Gastrocnemius medialis (tissue), 4 donors: ENCODE results near the gene GALR1. TPM values are rescaled to one million over a fixed set of nuclear protein-coding genes. Genes with fewer than 3 reads are reported as not detected.

Experiments used
- ATAC-seq, 2 donors: fragments of 150-250 bp; one replicate each; pipeline ENCODE4 v1.9.1; 2016
- DNase-seq, 2 donors: peaks; one replicate each; pipeline ENCODE4 v3.0.0-alpha.2; 2019
- H3K27ac ChIP-seq, 4 donors: fragments of 200-600 bp; sonication (generic); 1 replicate in 1 of 4; 2 replicates in 3 of 4; pipeline ENCODE4 v1.5.1; 2016 to 2018; ENCODE audit warnings: mild to moderate bottlenecking in 2 of 4, moderate library complexity in 1 of 4
- H3K27me3 ChIP-seq, 3 donors: fragments of 200-600 bp; sonication (generic) in 2 of 3; 1 replicate in 1 of 3; 2 replicates in 2 of 3; pipeline versions ENCODE4 v1.5.1 to v1.6.0; 2016 to 2019; ENCODE audit warnings: mild to moderate bottlenecking in 1 of 3, moderate library complexity in 1 of 3
- H3K36me3 ChIP-seq, 2 donors: fragments of 200-600 bp; sonication (generic) in 1 of 2; one replicate each; pipeline ENCODE4 v1.5.1; 2017 to 2018
- H3K4me1 ChIP-seq, 2 donors: fragments of 200-600 bp; sonication (generic) in 1 of 2; one replicate each; pipeline ENCODE4 v1.5.1; 2016 to 2017; ENCODE audit warnings: mild to moderate bottlenecking in 2 of 2
- H3K4me3 ChIP-seq, 4 donors: fragments of 200-600 bp; sonication (generic) in 3 of 4; 1 replicate in 1 of 4; 2 replicates in 3 of 4; pipeline ENCODE4 v1.5.1; 2016 to 2019; ENCODE audit warnings: mild to moderate bottlenecking in 2 of 4
- H3K9me3 ChIP-seq, 3 donors: fragments of 200-600 bp; sonication (generic) in 2 of 3; 1 replicate in 1 of 3; 2 replicates in 2 of 3; pipeline ENCODE4 v1.5.1; 2016 to 2019
- POLR2A ChIP-seq, 2 donors: fragments of 450-650 bp; IDR thresholded peaks; one replicate each; pipeline ENCODE4 v1.6.1; 2017; ENCODE audit warnings: antibody characterized with exemption in 2 of 2, mild to moderate bottlenecking in 2 of 2, moderate library complexity in 2 of 2
- in situ Hi-C, 4 donors: fragments of 200-750 bp; cut with MboI; loops; one replicate each; pipeline versions ENCODE4 v1.15.0 to v1.8.0; 2017; ENCODE audit warnings: low sequenced_read_pairs in 4 of 4
- intact Hi-C: fragments of 100-400 bp; cut with DNase I; formaldehyde crosslinking; loops from one replicate; pipeline ENCODE4 v1.15.1; 2023; ENCODE audit warnings: low total_unique reads
- total RNA-seq, 4 donors: library from RNA; depleted of rRNA; stranded (reverse); fragments of >200 nt; gene quantifications; one replicate each; pipeline versions ENCODE4 v1.1.0 to v1.2.3, GENCODE V29; 2016
- TF ChIP-seq, protein P1 (sequence below), 5 experiments: fragments of 450-650 bp in 3 of 5; fragments of 200-600 bp in 2 of 5; sonication (generic) in 2 of 5; IDR thresholded peaks in 4 of 5; conservative IDR thresholded peaks in 1 of 5; 1 replicate in 4 of 5; 2 replicates in 1 of 5; pipeline ENCODE4 v1.5.1; 2016 to 2019; ENCODE audit warnings: antibody characterized with exemption in 5 of 5, mild to moderate bottlenecking in 3 of 5, moderate library complexity in 3 of 5

Gene GALR1
- total RNA-seq, 4 donors from 2014 or later, result not detected

GRCh38 chr18:77299706-77300105 is 50.1 kb downstream of the GALR1 start:
- intact Hi-C loops, result no loop called here
- DNase-seq, result no peak

DNA sequence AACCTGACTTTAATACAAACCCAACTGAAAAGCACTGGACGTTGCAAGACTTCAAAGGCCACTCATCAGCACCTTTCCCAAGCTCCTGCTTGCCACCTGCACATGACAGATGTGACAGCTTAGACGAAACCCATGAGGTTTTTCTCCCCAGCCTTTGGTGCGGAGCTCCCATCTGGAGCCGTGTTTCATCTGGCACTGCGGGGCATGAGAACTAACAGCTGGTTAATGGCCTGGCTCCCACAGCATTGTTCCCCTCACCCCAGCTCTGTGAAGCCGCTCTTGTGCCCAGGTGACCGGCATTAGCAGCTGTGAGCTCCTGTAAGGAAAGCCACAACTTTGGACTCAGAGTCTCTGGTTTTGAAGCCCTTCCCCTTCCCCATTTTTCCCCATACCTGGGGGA is 50.9 kb downstream of the GALR1 start:
- in situ Hi-C loops, result no loop called here
- no peaks in the 10 kb centered on the region for H3K36me3 ChIP-seq
- no peak for ATAC-seq
- no peaks in the 10 kb centered on the region for H3K4me1 ChIP-seq
- TF ChIP-seq, protein P1, sequence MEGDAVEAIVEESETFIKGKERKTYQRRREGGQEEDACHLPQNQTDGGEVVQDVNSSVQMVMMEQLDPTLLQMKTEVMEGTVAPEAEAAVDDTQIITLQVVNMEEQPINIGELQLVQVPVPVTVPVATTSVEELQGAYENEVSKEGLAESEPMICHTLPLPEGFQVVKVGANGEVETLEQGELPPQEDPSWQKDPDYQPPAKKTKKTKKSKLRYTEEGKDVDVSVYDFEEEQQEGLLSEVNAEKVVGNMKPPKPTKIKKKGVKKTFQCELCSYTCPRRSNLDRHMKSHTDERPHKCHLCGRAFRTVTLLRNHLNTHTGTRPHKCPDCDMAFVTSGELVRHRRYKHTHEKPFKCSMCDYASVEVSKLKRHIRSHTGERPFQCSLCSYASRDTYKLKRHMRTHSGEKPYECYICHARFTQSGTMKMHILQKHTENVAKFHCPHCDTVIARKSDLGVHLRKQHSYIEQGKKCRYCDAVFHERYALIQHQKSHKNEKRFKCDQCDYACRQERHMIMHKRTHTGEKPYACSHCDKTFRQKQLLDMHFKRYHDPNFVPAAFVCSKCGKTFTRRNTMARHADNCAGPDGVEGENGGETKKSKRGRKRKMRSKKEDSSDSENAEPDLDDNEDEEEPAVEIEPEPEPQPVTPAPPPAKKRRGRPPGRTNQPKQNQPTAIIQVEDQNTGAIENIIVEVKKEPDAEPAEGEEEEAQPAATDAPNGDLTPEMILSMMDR (IDR thresholded peaks at IDR 0.05 in 4 of 5, conservative IDR thresholded peaks at IDR 0.05 in 1 of 5), result no peak
- TF ChIP-seq POLR2A (IDR thresholded peaks at IDR 0.05), result no peak
- intact Hi-C loops, result no loop called here
- no peaks in the 10 kb centered on the region for H3K9me3 ChIP-seq
- no peak overlapping the region for H3K4me3 ChIP-seq
- H3K27me3 ChIP-seq, result no peaks in the 10 kb centered on the region
- no peak overlapping the region for H3K27ac ChIP-seq
- DNase-seq, result no peak

More at GRCh38 chr18:77299706-77300105, 50.1 kb downstream of the GALR1 start:
- in situ Hi-C loops, result no loop called here
- H3K9me3 ChIP-seq, result no peaks in the 10 kb centered on the region
- H3K36me3 ChIP-seq, result no peaks in the 10 kb centered on the region
- no peak overlapping the region for H3K4me3 ChIP-seq
- no peaks in the 10 kb centered on the region for H3K27me3 ChIP-seq
- no peak for TF ChIP-seq POLR2A (IDR thresholded peaks at IDR 0.05)
- TF ChIP-seq, protein P1 (IDR thresholded peaks at IDR 0.05 in 4 of 5, conservative IDR thresholded peaks at IDR 0.05 in 1 of 5), result no peak
- H3K4me1 ChIP-seq, result no peaks in the 10 kb centered on the region
- H3K27ac ChIP-seq, result no peak overlapping the region
- no peak for ATAC-seq

- Histone ChIP-seq H3K4me3 (no peak overlapping the region), H3K27me3 (no peaks in the 10 kb centered on the region), H3K27ac (no peak overlapping the region), H3K9me3 (no peaks in the 10 kb centered on the region), H3K4me1 (no peaks in the 10 kb centered on the region), H3K36me3 (no peaks in the 10 kb centered on the region)
- in situ Hi-C loops (no loop called here), intact Hi-C loops (no loop called here)
- DNase-seq (no peak), ATAC-seq (no peak)
- TF ChIP-seq POLR2A (IDR thresholded peaks at IDR 0.05), result no peak
- TF ChIP-seq, protein P1 (IDR thresholded peaks at IDR 0.05 in 4 of 5, conservative IDR thresholded peaks at IDR 0.05 in 1 of 5), result no peak
These were observed 54.6 kb downstream of the GALR1 start for GRCh38 chr18:77304268-77304667.

DNA sequence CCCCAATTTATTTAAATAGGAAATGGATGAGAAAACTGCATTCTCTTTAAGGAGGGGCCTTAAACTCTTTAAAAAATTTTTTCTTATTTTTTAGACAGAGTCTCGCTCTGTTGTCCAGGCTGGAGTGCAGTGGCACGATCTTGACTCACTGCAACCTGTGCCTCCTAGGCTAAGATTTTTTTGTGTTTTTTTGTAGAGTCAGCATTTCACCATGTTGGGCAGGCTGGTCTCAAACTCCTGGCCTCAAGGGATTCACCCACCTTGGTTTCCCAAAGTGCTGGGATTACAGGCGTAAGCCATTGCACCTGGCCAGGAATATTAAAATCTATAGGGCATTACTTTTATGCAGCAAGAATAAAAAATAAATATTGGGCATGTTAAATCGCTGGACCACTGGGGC is 56.0 kb downstream of the GALR1 start:
- no peaks in the 10 kb centered on the region for H3K9me3 ChIP-seq
- no peaks in the 10 kb centered on the region for H3K4me1 ChIP-seq
- no peaks in the 10 kb centered on the region for H3K27me3 ChIP-seq
- no peak for DNase-seq
- ATAC-seq, result no peak
- intact Hi-C loops, result no loop called here
- no peak overlapping the region for H3K27ac ChIP-seq
- no peak overlapping the region for H3K4me3 ChIP-seq
- H3K36me3 ChIP-seq, result no peaks in the 10 kb centered on the region
- TF ChIP-seq POLR2A (IDR thresholded peaks at IDR 0.05), result no peak
- TF ChIP-seq, protein P1 (IDR thresholded peaks at IDR 0.05 in 4 of 5, conservative IDR thresholded peaks at IDR 0.05 in 1 of 5), result no peak
- in situ Hi-C loops, result no loop called here

DNA sequence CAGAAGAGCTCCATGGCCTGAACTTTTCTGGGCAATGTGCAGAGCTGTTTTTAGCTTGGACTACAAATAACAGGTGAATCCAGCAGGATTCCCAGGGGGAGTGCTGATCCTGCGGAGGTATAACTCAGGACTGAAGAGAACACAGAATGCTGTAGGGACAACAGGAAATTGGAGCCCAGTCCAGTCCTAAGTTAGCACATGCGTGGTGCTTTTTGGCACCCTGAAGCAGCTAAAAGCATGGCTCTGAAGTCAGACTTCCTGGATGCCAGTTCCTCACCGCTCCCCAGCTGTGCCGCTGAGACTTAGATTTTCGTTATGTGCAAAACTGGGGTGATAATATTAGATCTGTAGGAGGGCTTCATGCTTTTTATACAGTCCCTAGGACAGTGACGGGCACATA is 58.6 kb downstream of the GALR1 start:
- TF ChIP-seq POLR2A (IDR thresholded peaks at IDR 0.05), result no peak
- TF ChIP-seq, protein P1 (IDR thresholded peaks at IDR 0.05 in 4 of 5, conservative IDR thresholded peaks at IDR 0.05 in 1 of 5), result no peak
- no peaks in the 10 kb centered on the region for H3K9me3 ChIP-seq
- H3K4me3 ChIP-seq, result no peak overlapping the region
- peak; percentile 56 to 60 for ATAC-seq
- in situ Hi-C loops (no loop called here), intact Hi-C loops (no loop called here)
- no peaks in the 10 kb centered on the region for H3K4me1 ChIP-seq
- no peaks in the 10 kb centered on the region for H3K36me3 ChIP-seq
- DNase-seq, result no peak
- no peak overlapping the region for H3K27ac ChIP-seq
- H3K27me3 ChIP-seq, result no peaks in the 10 kb centered on the region
